Activated CD4-positive, alpha-beta memory T cell treated with anti-CD3 and anti-CD28 coated beads for 36 hours (primary cell): ENCODE data around the gene DPYSL5. TPM values are rescaled to one million over a fixed set of nuclear protein-coding genes. Genes with fewer than 3 reads are reported as not detected.
"Not testable (repeated sequence)": the region's sequence is repeated elsewhere in the genome, so short reads cannot be mapped to it uniquely, and the experiment has no call there.

ENCODE experiments used
- CTCF ChIA-PET: fragments of 350-600 bp; sonication (Branson Sonifier 250); formaldehyde crosslinking; loops from one replicate; lab custom pipeline; 2021; ENCODE audit warnings: antibody characterized with exemption, inconsistent platforms; lab: Charles Lee
- POLR2A ChIA-PET: fragments of 350-600 bp; sonication (Branson Sonifier 250); formaldehyde crosslinking; loops from one replicate; lab custom pipeline; 2021; ENCODE audit warnings: antibody characterized with exemption; lab: Charles Lee
- DNase-seq: peaks from one replicate; pipeline ENCODE4 v3.0.0-alpha.2; 2020
- H3K27ac Mint-ChIP-seq: one replicate; pipeline ENCODE4 v1.8.0; 2021; ENCODE audit warnings: mixed read lengths
- H3K27me3 Mint-ChIP-seq: one replicate; pipeline ENCODE4 v1.8.0; 2021; ENCODE audit warnings: mixed read lengths
- H3K36me3 Mint-ChIP-seq: one replicate; pipeline ENCODE4 v1.8.0; 2021; ENCODE audit warnings: mixed read lengths
- H3K4me1 Mint-ChIP-seq: one replicate; pipeline ENCODE4 v1.8.0; 2021; ENCODE audit warnings: low read depth, mixed read lengths
- H3K4me3 Mint-ChIP-seq: one replicate; pipeline ENCODE4 v1.8.0; 2021; ENCODE audit warnings: mild to moderate bottlenecking, mixed read lengths
- H3K9me3 Mint-ChIP-seq: one replicate; pipeline ENCODE4 v1.8.0; 2021; ENCODE audit warnings: mixed read lengths
- intact Hi-C: fragments of 100-400 bp; cut with micrococcal nuclease; formaldehyde crosslinking; loops from one replicate; pipeline ENCODE4 v1.15.1; 2023
- total RNA-seq, 2 experiments: library from RNA; stranded (reverse); gene quantifications; one replicate each; pipeline ENCODE4 v1.2.3, GENCODE V29; 2021

The DPYSL5 gene
- total RNA-seq: not detected

- peak within 1 kb of the TSS; percentile 29 for H3K4me3 Mint-ChIP-seq
- POLR2A ChIA-PET: no interaction called here
- DNase-seq: peak; percentile 12
- H3K4me1 Mint-ChIP-seq: peaks cover 11% of the 10 kb centered on the region
- H3K27ac Mint-ChIP-seq: no peak within 1 kb of the TSS
- no peaks in the 10 kb centered on the region for H3K9me3 Mint-ChIP-seq
- CTCF ChIA-PET: interaction anchor here (1.4 to 9.3 kb wide), 6 partner anchors 12 to 169 kb away, joined by 6 to 229 read pairs (median 25); no protein-coding TSS in a partner anchor
- peaks cover 51% of the 10 kb centered on the region for H3K27me3 Mint-ChIP-seq
- intact Hi-C loops: loop anchor here (2.0 to 10.0 kb wide), 3 partner anchors 75 to 370 kb away; partner anchors contain the start of gene CAD
- H3K36me3 Mint-ChIP-seq: no peaks in the 10 kb centered on the region
These were observed at the start of gene DPYSL5 for GRCh38 chr2:26847655-26848335. DPYSL5 (plus strand) TSS chr2:26848132; CDS start chr2:26898500, 50,368 bp downstream.

- DNase-seq: no peak
- H3K9me3 Mint-ChIP-seq: no peaks in the 10 kb centered on the region
- H3K36me3 Mint-ChIP-seq: peaks cover 9% of the 10 kb centered on the region
- ChIA-PET CTCF (no interaction called here), POLR2A (no interaction called here)
- no peaks in the 10 kb centered on the region for H3K27me3 Mint-ChIP-seq
- H3K4me1 Mint-ChIP-seq: no peaks in the 10 kb centered on the region
- intact Hi-C loops: no loop called here
- H3K4me3 Mint-ChIP-seq: no peak overlapping the region
- H3K27ac Mint-ChIP-seq: no peak overlapping the region
These were observed 46.6 kb upstream of the DPYSL5 start for GRCh38 chr2:26801328-26801727.

- Mint-ChIP-seq H3K4me3 (no peak overlapping the region), H3K27me3 (no peaks in the 10 kb centered on the region), H3K27ac (no peak overlapping the region), H3K9me3 (no peaks in the 10 kb centered on the region), H3K36me3 (peaks cover 9% of the 10 kb centered on the region), H3K4me1 (no peaks in the 10 kb centered on the region)
- ChIA-PET POLR2A (no interaction called here), CTCF (no interaction called here)
- intact Hi-C loops: no loop called here
- no peak for DNase-seq
These were observed 46.1 kb upstream of the DPYSL5 start for GRCh38 chr2:26801796-26802195.

- no peak for DNase-seq
- Mint-ChIP-seq H3K4me1 (peaks cover 8% of the 10 kb centered on the region), H3K27ac (no peak overlapping the region), H3K4me3 (no peak overlapping the region), H3K27me3 (no peaks in the 10 kb centered on the region), H3K9me3 (no peaks in the 10 kb centered on the region), H3K36me3 (no peaks in the 10 kb centered on the region)
- POLR2A ChIA-PET: no interaction called here
- CTCF ChIA-PET: no interaction called here
- intact Hi-C loops: no loop called here
These were observed 42.7 kb upstream of the DPYSL5 start for GRCh38 chr2:26805241-26805676.

GRCh38 chr2:26807788-26808460, 40.0 kb upstream of the DPYSL5 start:
- CTCF ChIA-PET: no interaction called here
- H3K36me3 Mint-ChIP-seq: no peaks in the 10 kb centered on the region
- no peaks in the 10 kb centered on the region for H3K9me3 Mint-ChIP-seq
- POLR2A ChIA-PET: interaction anchor here (0.6 kb wide), 1 partner anchor 85 kb away, joined by 6 read pairs; no protein-coding TSS in a partner anchor
- no peak overlapping the region for H3K4me3 Mint-ChIP-seq
- DNase-seq: no peak
- H3K4me1 Mint-ChIP-seq: peaks cover 11% of the 10 kb centered on the region
- H3K27ac Mint-ChIP-seq: no peak overlapping the region
- intact Hi-C loops: no loop called here
- H3K27me3 Mint-ChIP-seq: no peaks in the 10 kb centered on the region

GRCh38 chr2:26809211-26809610, 38.7 kb upstream of the DPYSL5 start:
- no peaks in the 10 kb centered on the region for H3K27me3 Mint-ChIP-seq
- no peak overlapping the region for H3K4me3 Mint-ChIP-seq
- intact Hi-C loops: no loop called here
- DNase-seq: no peak
- H3K4me1 Mint-ChIP-seq: peaks cover 11% of the 10 kb centered on the region
- CTCF ChIA-PET: no interaction called here
- H3K36me3 Mint-ChIP-seq: no peaks in the 10 kb centered on the region
- H3K27ac Mint-ChIP-seq: no peak overlapping the region
- H3K9me3 Mint-ChIP-seq: no peaks in the 10 kb centered on the region
- POLR2A ChIA-PET: no interaction called here

GRCh38 chr2:26809876-26810577, 37.9 kb upstream of the DPYSL5 start:
- peaks cover under 1% of the 10 kb centered on the region for H3K27me3 Mint-ChIP-seq
- H3K4me1 Mint-ChIP-seq: peaks cover 11% of the 10 kb centered on the region
- CTCF ChIA-PET: no interaction called here
- POLR2A ChIA-PET: no interaction called here
- H3K9me3 Mint-ChIP-seq: no peaks in the 10 kb centered on the region
- no peak for DNase-seq
- intact Hi-C loops: no loop called here
- no peak overlapping the region for H3K27ac Mint-ChIP-seq
- H3K36me3 Mint-ChIP-seq: no peaks in the 10 kb centered on the region
- no peak overlapping the region for H3K4me3 Mint-ChIP-seq

GRCh38 chr2:26811261-26811660, 36.7 kb upstream of the DPYSL5 start:
- no peak for DNase-seq
- peaks cover 3% of the 10 kb centered on the region for H3K27me3 Mint-ChIP-seq
- no peak overlapping the region for H3K4me3 Mint-ChIP-seq
- ChIA-PET CTCF (no interaction called here), POLR2A (no interaction called here)
- no peaks in the 10 kb centered on the region for H3K36me3 Mint-ChIP-seq
- H3K9me3 Mint-ChIP-seq: no peaks in the 10 kb centered on the region
- no peak overlapping the region for H3K27ac Mint-ChIP-seq
- intact Hi-C loops: no loop called here
- H3K4me1 Mint-ChIP-seq: peaks cover 11% of the 10 kb centered on the region

GRCh38 chr2:26811791-26812694, 35.9 kb upstream of the DPYSL5 start:
- CTCF ChIA-PET: no interaction called here
- Mint-ChIP-seq H3K27ac (no peak overlapping the region), H3K27me3 (peaks cover 6% of the 10 kb centered on the region), H3K4me3 (no peak overlapping the region), H3K36me3 (no peaks in the 10 kb centered on the region), H3K4me1 (peaks cover 11% of the 10 kb centered on the region), H3K9me3 (no peaks in the 10 kb centered on the region)
- POLR2A ChIA-PET: interaction anchor here (0.6 kb wide), 1 partner anchor 55 kb away, joined by 5 read pairs; no protein-coding TSS in a partner anchor
- intact Hi-C loops: no loop called here
- no peak for DNase-seq

- Mint-ChIP-seq H3K27ac (no peak overlapping the region), H3K4me1 (peaks cover 11% of the 10 kb centered on the region), H3K36me3 (no peaks in the 10 kb centered on the region), H3K4me3 (no peak overlapping the region), H3K27me3 (peaks cover 6% of the 10 kb centered on the region), H3K9me3 (no peaks in the 10 kb centered on the region)
- DNase-seq: no peak
- ChIA-PET CTCF (interaction anchor here (1.3 kb wide), 1 partner anchor 33 kb away, joined by 5 read pairs; no protein-coding TSS in a partner anchor), POLR2A (interaction anchor here (0.6 kb wide), 1 partner anchor 56 kb away, joined by 5 read pairs; no protein-coding TSS in a partner anchor)
- intact Hi-C loops: no loop called here
These were observed 35.2 kb upstream of the DPYSL5 start for GRCh38 chr2:26812731-26813130.

GRCh38 chr2:26814072-26814765, 33.7 kb upstream of the DPYSL5 start:
- DNase-seq, intact Hi-C loops, H3K36me3 Mint-ChIP-seq, POLR2A ChIA-PET, H3K9me3 Mint-ChIP-seq, H3K27me3 Mint-ChIP-seq, H3K27ac Mint-ChIP-seq, H3K4me3 Mint-ChIP-seq: not testable (repeated sequence)
- peaks cover 10% of the 10 kb centered on the region for H3K4me1 Mint-ChIP-seq
- CTCF ChIA-PET: interaction anchor here (0.6 to 1.3 kb wide), 2 partner anchors 22 to 32 kb away, joined by 3 to 5 read pairs; no protein-coding TSS in a partner anchor
